ENCODE data around the gene REV3L.
"Not testable (repeated sequence)": the region's sequence is repeated elsewhere in the genome, so short reads cannot be mapped to it uniquely, and the experiment has no call there.

Gene REV3L

GRCh38 chr6:111291336-111292259, 191.4 kb downstream of the REV3L start:
- no peak for DNase-seq

- DNase-seq, result not testable (repeated sequence)
Measured at GRCh38 chr6:111290689-111291335, 192.2 kb downstream of the REV3L start.

GRCh38 chr6:111284356-111284755, 198.7 kb downstream of the REV3L start:
- not testable (repeated sequence) for DNase-seq

DNA sequence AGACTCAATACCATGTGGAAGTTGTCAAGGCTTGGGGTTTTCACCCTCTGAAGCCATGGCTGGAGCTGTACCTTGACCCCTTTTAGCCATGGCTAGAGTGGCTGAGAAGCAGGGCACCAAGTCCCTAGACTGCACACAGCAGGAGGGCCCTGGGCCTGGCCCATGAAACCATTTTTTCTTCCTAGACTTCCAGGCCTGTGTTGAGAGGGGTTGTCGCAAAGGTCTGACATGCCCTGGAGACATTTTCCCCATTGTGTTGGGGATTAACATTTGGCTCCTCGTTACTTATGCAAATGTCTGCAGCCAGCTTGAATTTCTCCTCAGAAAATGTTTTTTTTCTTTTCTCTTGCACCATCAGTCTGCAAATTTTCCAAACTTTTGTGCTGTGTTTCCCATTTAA, 199.3 kb downstream of the REV3L start:
- no peak for DNase-seq

- DNase-seq, result no peak
Measured at GRCh38 chr6:111282515-111282914, 200.5 kb downstream of the REV3L start.

- DNase-seq, result no peak
Measured at GRCh38 chr6:111280445-111280955, 202.5 kb downstream of the REV3L start.

- no peak for DNase-seq
Measured at GRCh38 chr6:111278731-111279130, 204.3 kb downstream of the REV3L start.

DNA sequence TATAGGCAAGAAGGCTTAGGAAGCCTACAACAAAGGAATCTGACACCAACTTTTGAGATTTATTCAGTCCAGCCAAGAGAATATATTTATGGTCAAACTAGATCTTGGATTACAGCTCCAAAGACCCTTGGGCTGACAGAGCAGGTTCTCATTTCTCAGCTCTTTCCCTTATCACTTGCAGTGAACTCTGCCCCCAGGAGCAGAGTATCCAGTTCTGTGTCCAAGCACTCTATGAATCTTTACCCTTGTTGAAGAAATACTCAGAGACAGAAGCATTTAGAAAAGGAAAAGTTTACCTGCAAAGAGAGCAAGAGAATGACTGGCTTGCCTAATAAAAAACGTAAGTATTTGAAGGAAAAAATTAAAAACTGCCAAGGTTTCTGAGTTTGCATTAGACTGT, 205.2 kb downstream of the REV3L start:
- DNase-seq, result no peak

- no peak for DNase-seq
Measured at GRCh38 chr6:111276736-111277135, 206.3 kb downstream of the REV3L start.

GRCh38 chr6:111276335-111276734, 206.7 kb downstream of the REV3L start:
- DNase-seq, result no peak

- peak; percentile 43 for DNase-seq
Measured at GRCh38 chr6:111274593-111275217, 208.3 kb downstream of the REV3L start.

GRCh38 chr6:111270121-111270520, 212.9 kb downstream of the REV3L start:
- no peak for DNase-seq

- no peak for DNase-seq
Measured at GRCh38 chr6:111269401-111269970, 213.5 kb downstream of the REV3L start.

DNA sequence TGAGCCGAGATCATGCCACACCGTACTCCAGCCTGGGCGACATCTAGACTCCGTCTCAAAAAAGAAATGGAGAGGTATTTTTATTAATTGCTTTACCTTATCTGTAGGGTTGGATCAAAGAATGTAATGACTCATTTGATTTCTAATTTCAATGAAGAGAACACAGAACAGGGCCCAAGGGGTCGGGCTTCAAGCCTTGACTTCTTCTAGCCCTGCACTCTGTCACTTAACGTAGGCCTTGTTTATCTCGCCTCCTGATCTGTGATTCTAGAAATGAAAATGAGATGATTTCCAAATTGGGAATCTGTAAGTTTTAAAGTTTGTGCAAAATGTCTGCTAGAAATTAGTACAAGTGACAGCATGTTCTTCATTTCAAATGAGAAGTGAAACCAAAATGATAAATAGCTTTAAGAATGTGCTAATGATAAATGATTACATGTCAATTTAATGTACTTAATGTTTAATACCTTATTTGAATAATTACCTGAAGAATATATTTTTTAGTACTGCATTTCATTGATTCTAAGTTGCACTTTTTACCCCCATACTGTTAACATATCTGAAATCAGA, 215.2 kb downstream of the REV3L start:
- DNase-seq, result no peak

GRCh38 chr6:111266276-111266675, 216.7 kb downstream of the REV3L start:
- DNase-seq, result no peak

DNA sequence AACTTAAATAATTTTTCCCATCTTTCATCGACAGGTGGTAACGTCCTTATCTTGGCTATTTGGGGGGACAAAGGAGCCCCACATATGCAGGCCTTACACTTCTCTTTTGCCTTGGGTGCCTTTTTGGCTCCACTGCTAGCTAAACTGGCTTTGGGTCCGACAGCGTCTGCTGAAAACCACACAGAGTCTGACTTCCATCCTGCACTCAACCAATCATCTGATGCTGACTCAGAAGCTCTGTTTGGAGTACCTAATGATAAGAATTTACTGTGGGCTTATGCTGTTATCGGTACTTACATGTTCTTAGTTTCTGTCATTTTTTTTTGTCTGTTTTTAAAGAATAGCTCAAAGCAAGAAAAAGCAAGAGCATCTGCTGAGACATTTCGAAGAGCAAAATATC, 217.2 kb downstream of the REV3L start:
- DNase-seq, result no peak

DNA sequence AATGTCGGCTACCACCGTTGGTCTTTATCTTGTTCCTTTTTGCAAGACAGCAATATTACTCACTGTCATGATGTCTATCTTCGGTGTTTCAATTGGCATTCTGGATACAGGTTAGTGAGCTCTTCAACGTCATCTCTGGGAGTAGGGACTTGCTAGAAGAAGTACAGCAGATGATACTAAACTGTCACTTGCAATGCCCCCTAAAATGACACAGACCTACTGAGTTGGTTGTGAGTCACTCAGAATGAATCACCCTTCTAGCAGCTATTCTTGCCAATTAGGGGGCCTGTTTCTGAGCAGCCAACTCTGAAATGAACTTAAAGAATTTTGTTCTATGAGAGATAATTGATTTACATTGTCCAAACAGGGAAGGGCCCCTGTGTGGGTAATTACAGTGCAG, 219.2 kb downstream of the REV3L start:
- DNase-seq, result no peak

- no peak for DNase-seq
Measured at GRCh38 chr6:111260570-111261298, 222.3 kb downstream of the REV3L start.

- peak; percentile 100 for DNase-seq
Measured at GRCh38 chr6:111259089-111259831, 223.8 kb downstream of the REV3L start.

GRCh38 chr6:111258615-111259088, 224.4 kb downstream of the REV3L start:
- DNase-seq, result no peak

GRCh38 chr6:111258010-111258409, 225.0 kb downstream of the REV3L start:
- DNase-seq, result no peak
